HCT116 (cell line): ENCODE data around the gene TMEM184B. TPM values are rescaled to one million over a fixed set of nuclear protein-coding genes. Genes with fewer than 3 reads are reported as not detected.

Source experiments
- ATAC-seq: fragments of 200-7000 bp; cut with Tn5 transposase; 2 replicates; pipeline ENCODE4 v1.9.1; 2020; ENCODE audit warnings: mild to moderate bottlenecking, moderate library complexity
- BruUV-seq: library from RNA; stranded (reverse); fragments of 400-500 nt; replicated peaks from 2 replicates; lab custom pipeline; 2021; lab: Mats Ljungman, UMichigan
- CTCF ChIA-PET: fragments of 300-600 bp; sonication (Branson Sonifier 250); formaldehyde crosslinking; loops from one replicate; lab custom pipeline; 2021; ENCODE audit warnings: antibody characterized with exemption; lab: Charles Lee
- POLR2A ChIA-PET: fragments of 300-600, 350-600 bp; sonication (Branson Sonifier 250); formaldehyde crosslinking; loops from one replicate; lab custom pipeline; 2021; ENCODE audit warnings: antibody characterized with exemption; lab: Charles Lee
- RAD21 ChIA-PET, 2 experiments: fragments of 300-600 bp; sonication (Branson Sonifier 250); formaldehyde crosslinking; loops; one replicate each; lab custom pipeline; 2023; ENCODE audit warnings: low total read pairs in 2 of 2; ENCODE audit not compliant: uncharacterized antibody in 2 of 2, unreplicated experiment in 2 of 2, low non-redundant PET in 1 of 2; lab: Charles Lee
- DNase-seq: peaks from one replicate; pipeline ENCODE4 v3.0.0-alpha.2; 2010; ENCODE audit warnings: low read depth, low spot score
- H2AFZ ChIP-seq: fragments of 200-600 bp; shearing (Covaris generic), sonication (generic); 2 replicates; pipeline ENCODE4 v1.6.1; 2017; ENCODE audit warnings: low read depth, mixed run types, mixed read lengths, antibody characterized with exemption, low read length; ENCODE audit not compliant: poor library complexity, severe bottlenecking
- H3K27ac ChIP-seq: 2 replicates; pipeline ENCODE4 v1.5.1; 2012; ENCODE audit warnings: low read depth, low read length
- H3K27me3 ChIP-seq: fragments of 200-600 bp; sonication (generic); 2 replicates; pipeline ENCODE4 v1.6.1; 2016; ENCODE audit warnings: mixed run types, low read length, mixed read lengths; ENCODE audit not compliant: insufficient read depth
- H3K36me3 ChIP-seq, 2 experiments: fragments of 200-500 bp in 1 of 2; fragments of 200-600 bp in 1 of 2; sonication (Bioruptor generic) in 1 of 2; sonication (generic) in 1 of 2; 2 replicates each; pipeline versions ENCODE4 v1.5.1 to v1.6.1; 2014 to 2016; ENCODE audit warnings: low read length in 2 of 2, inconsistent platforms in 1 of 2, mixed read lengths in 1 of 2, mixed run types in 1 of 2; ENCODE audit not compliant: insufficient read depth in 2 of 2, control insufficient read depth in 1 of 2
- H3K4me1 ChIP-seq, 2 experiments: fragments of 200-600 bp in 1 of 2; sonication (generic) in 1 of 2; 2 replicates each; pipeline versions ENCODE4 v1.5.1 to v1.6.1; 2012 to 2017; ENCODE audit warnings: low read length in 2 of 2, inconsistent platforms in 1 of 2, mild to moderate bottlenecking in 1 of 2, mixed read lengths in 1 of 2, mixed run types in 1 of 2, moderate library complexity in 1 of 2; ENCODE audit not compliant: insufficient read depth in 2 of 2, control insufficient read depth in 1 of 2
- H3K4me2 ChIP-seq: fragments of 200-600 bp; sonication (generic); 2 replicates; pipeline ENCODE4 v1.6.1; 2017; ENCODE audit warnings: mixed run types, low read length, mixed read lengths
- H3K4me3 ChIP-seq, 2 experiments: fragments of 200-600 bp in 1 of 2; sonication (generic) in 1 of 2; replicated peaks in 1 of 2; 2 replicates each; pipeline ENCODE4 v1.5.1; 2011 to 2016; ENCODE audit warnings: low read length in 2 of 2, control low read depth in 1 of 2, low read depth in 1 of 2, mild to moderate bottlenecking in 1 of 2, mixed read lengths in 1 of 2, mixed run types in 1 of 2
- H3K79me2 ChIP-seq: fragments of 200-600 bp; sonication (generic); 2 replicates; pipeline ENCODE4 v1.6.1; 2017; ENCODE audit warnings: mild to moderate bottlenecking, mixed run types, low read length, moderate library complexity, mixed read lengths; ENCODE audit not compliant: insufficient read depth
- H3K9ac ChIP-seq: fragments of 200-600 bp; sonication (generic); 2 replicates; pipeline ENCODE4 v1.6.1; 2016; ENCODE audit warnings: low read length, mixed read lengths
- H3K9me2 ChIP-seq: fragments of 200-600 bp; sonication (generic), shearing (Covaris generic); 2 replicates; pipeline ENCODE4 v1.6.1; 2017; ENCODE audit warnings: mixed run types, mild to moderate bottlenecking, moderate library complexity; ENCODE audit not compliant: insufficient read depth
- H3K9me3 ChIP-seq, 2 experiments: fragments of 200-500 bp in 1 of 2; fragments of 200-600 bp in 1 of 2; sonication (Bioruptor generic) in 1 of 2; sonication (generic) in 1 of 2; 2 replicates each; pipeline ENCODE4 v1.6.1; 2014 to 2017; ENCODE audit warnings: low read length in 2 of 2, mixed read lengths in 2 of 2, inconsistent platforms in 1 of 2, low read depth in 1 of 2, mild to moderate bottlenecking in 1 of 2, mixed run types in 1 of 2, moderate library complexity in 1 of 2; ENCODE audit not compliant: control insufficient read depth in 1 of 2, insufficient read depth in 1 of 2
- H4K20me1 ChIP-seq: fragments of 200-600 bp; sonication (generic), shearing (Covaris generic); 2 replicates; pipeline ENCODE4 v1.6.1; 2017; ENCODE audit warnings: mixed run types, mild to moderate bottlenecking, moderate library complexity; ENCODE audit not compliant: insufficient read depth
- CEBPB ChIP-seq: IDR thresholded peaks from 2 replicates; pipeline ENCODE4 v1.6.1; 2012; ENCODE audit warnings: low read depth
- CTCF ChIP-seq, 3 experiments: fragments of 200-600 bp in 1 of 3; sonication (generic) in 1 of 3; IDR thresholded peaks in 2 of 3; conservative IDR thresholded peaks in 1 of 3; 2 replicates each; pipeline ENCODE4 v1.5.1; 2012 to 2017; ENCODE audit warnings: low read depth in 2 of 3, low read length in 2 of 3, antibody characterized with exemption in 1 of 3, borderline replicate concordance in 1 of 3, control low read depth in 1 of 3, mild to moderate bottlenecking in 1 of 3, mixed read lengths in 1 of 3, mixed run types in 1 of 3, moderate library complexity in 1 of 3; ENCODE audit not compliant: insufficient read depth in 1 of 3
- EGR1 ChIP-seq: IDR thresholded peaks from 2 replicates; pipeline ENCODE4 v1.6.1; 2012; ENCODE audit warnings: low read depth
- EZH2phosphoT487 ChIP-seq: fragments of 200-600 bp; IDR thresholded peaks from 2 replicates; pipeline ENCODE4 v1.6.1; 2018; ENCODE audit warnings: antibody characterized with exemption, borderline replicate concordance
- FOSL1 ChIP-seq: IDR thresholded peaks from 2 replicates; pipeline ENCODE4 v1.6.1; 2012; ENCODE audit warnings: low read depth
- MAX ChIP-seq: IDR thresholded peaks from 2 replicates; pipeline ENCODE4 v1.6.1; 2012
- POLR2AphosphoS5 ChIP-seq: IDR thresholded peaks from 2 replicates; pipeline ENCODE4 v1.6.1; 2011; ENCODE audit warnings: mild to moderate bottlenecking, low read depth, low read length, moderate library complexity
- RAD21 ChIP-seq: IDR thresholded peaks from 2 replicates; pipeline ENCODE4 v1.6.1; 2012; ENCODE audit warnings: low read depth, mild to moderate bottlenecking
- REST ChIP-seq: IDR thresholded peaks from 2 replicates; pipeline ENCODE4 v1.6.1; 2012; ENCODE audit warnings: low read depth
- SRF ChIP-seq: IDR thresholded peaks from 2 replicates; pipeline ENCODE4 v1.6.1; 2012; ENCODE audit warnings: low read depth
- ZFX ChIP-seq: fragments of 450-650 bp; IDR thresholded peaks from 2 replicates; pipeline ENCODE4 v1.6.1; 2017
- ZNF274 ChIP-seq: fragments of 200-500 bp; sonication (Bioruptor generic); IDR thresholded peaks from 2 replicates; pipeline ENCODE4 v1.6.1; 2014; ENCODE audit warnings: mild to moderate bottlenecking, low read depth, low read length, inconsistent platforms
- intact Hi-C: fragments of 100-400 bp; cut with micrococcal nuclease; formaldehyde crosslinking; loops from 2 replicates; pipeline ENCODE4 v1.10.0; 2022
- total RNA-seq: library from RNA; stranded (reverse); gene quantifications from one replicate; pipeline ENCODE4 v1.2.1, GENCODE V29; 2021; ENCODE audit not compliant: unreplicated experiment

The TMEM184B gene
- total RNA-seq, 1 experiment from 2014 or later = 66.0 TPM

- H4K20me1 ChIP-seq = no peaks in the 10 kb centered on the region
- no peaks in the 10 kb centered on the region for H3K27me3 ChIP-seq
- H3K79me2 ChIP-seq = no peaks in the 10 kb centered on the region
- no peak overlapping the region for H2AFZ ChIP-seq
- TF ChIP-seq MAX = no peak
- no peak for TF ChIP-seq CEBPB
- no peak for TF ChIP-seq EGR1
- no peak for TF ChIP-seq ZFX
- no peak for TF ChIP-seq CTCF (IDR thresholded peaks at IDR 0.05 in 2 of 3, conservative IDR thresholded peaks at IDR 0.05 in 1 of 3; ENCODE audit: borderline replicate concordance in 1 of 3, insufficient read depth in 1 of 3, low read depth in 2 of 3, low read length in 2 of 3)
- no peak for TF ChIP-seq FOSL1
- peaks cover 12 to 18% of the 10 kb centered on the region in 2 experiments for H3K4me1 ChIP-seq
- DNase-seq = no peak
- no peak for ATAC-seq
- H3K9ac ChIP-seq = no peak overlapping the region
- H3K4me3 ChIP-seq = no peak overlapping the region
- no peaks in the 10 kb centered on the region for H3K36me3 ChIP-seq
- ChIA-PET CTCF (no interaction called here), POLR2A (no interaction called here), RAD21 (no interaction called here)
- H3K27ac ChIP-seq = no peak overlapping the region
- no peaks in the 10 kb centered on the region for H3K9me3 ChIP-seq
- no peak overlapping the region for H3K4me2 ChIP-seq
- intact Hi-C loops = no loop called here
- H3K9me2 ChIP-seq = no peaks in the 10 kb centered on the region
- BruUV-seq = no TSS peak
These were observed 100.6 kb downstream of the TMEM184B start for GRCh38 chr22:38171927-38172831.

- RAD21 ChIA-PET = no interaction called here
- intact Hi-C loops = no loop called here
- no peaks in the 10 kb centered on the region for H3K79me2 ChIP-seq
- no peaks in the 10 kb centered on the region for H3K9me3 ChIP-seq
- H3K4me2 ChIP-seq = no peak overlapping the region
- H3K27me3 ChIP-seq = no peaks in the 10 kb centered on the region
- no peak for ATAC-seq
- H3K4me3 ChIP-seq = no peak overlapping the region
- no peaks in the 10 kb centered on the region for H4K20me1 ChIP-seq
- DNase-seq = no peak
- H3K36me3 ChIP-seq = no peaks in the 10 kb centered on the region
- CTCF ChIA-PET = no interaction called here
- no peak overlapping the region for H3K9ac ChIP-seq
- no TSS peak for BruUV-seq
- H3K27ac ChIP-seq = no peak overlapping the region
- peaks cover 13 to 20% of the 10 kb centered on the region in 2 experiments for H3K4me1 ChIP-seq
- POLR2A ChIA-PET = no interaction called here
- no peak overlapping the region for H2AFZ ChIP-seq
- H3K9me2 ChIP-seq = no peaks in the 10 kb centered on the region
- TF ChIP-seq CEBPB (no peak), REST (no peak), ZNF274 (no peak), POLR2AphosphoS5 (no peak), EZH2phosphoT487 (no peak), RAD21 (no peak), SRF (no peak)
These were observed 102.3 kb downstream of the TMEM184B start for GRCh38 chr22:38170469-38170868.
